ENCODE data around the gene ICAM2.

DNA sequence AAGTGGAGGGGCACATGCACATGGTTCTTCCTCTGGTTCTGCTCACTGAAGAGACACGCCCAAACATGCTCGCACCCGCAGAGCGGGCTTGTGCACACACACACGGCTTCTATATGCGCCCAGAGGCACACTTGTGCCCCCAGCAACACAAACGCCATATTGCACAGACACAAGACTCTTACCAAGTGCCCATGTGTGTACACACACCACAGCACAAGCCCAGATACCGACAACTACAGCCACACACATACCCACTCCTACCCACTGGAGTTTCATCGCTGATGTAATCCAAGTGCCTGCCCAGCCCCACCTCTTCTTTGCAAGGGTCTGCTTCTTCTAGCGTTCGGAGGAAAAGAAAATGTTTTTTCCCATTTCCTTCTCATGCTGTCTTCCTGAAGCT is 28.8 kb downstream of the ICAM2 start:
- TF ChIP-seq CTCF (IDR thresholded peaks at IDR 0.05) (no peak), POLR2A (IDR thresholded peaks at IDR 0.05) (no peak), POLR2AphosphoS5 (IDR thresholded peaks at IDR 0.05) (no peak), EP300 (IDR thresholded peaks at IDR 0.05) (no peak)

Data from sigmoid colon (tissue), 4 donors.